PFSK-1 (cell line): ENCODE results near the gene TMEM131L.

Source experiments
- FOXP2 ChIP-seq: optimal IDR thresholded peaks from 2 replicates; pipeline ENCODE3; 2011; ENCODE audit warnings: borderline replicate concordance, control low read depth, inconsistent platforms; ENCODE audit not compliant: insufficient read depth; ENCODE audit errors: extremely low read length, extremely low read depth
- POLR2AphosphoS5 ChIP-seq: IDR thresholded peaks from 2 replicates; pipeline ENCODE4 v1.6.1; 2012; ENCODE audit warnings: low read depth, mild to moderate bottlenecking, control low read depth, low read length, moderate library complexity
- SIN3A ChIP-seq: IDR thresholded peaks from 2 replicates; pipeline ENCODE4 v1.6.1; 2012; ENCODE audit warnings: mild to moderate bottlenecking, low read length, moderate library complexity, borderline replicate concordance; ENCODE audit not compliant: insufficient read depth
- TAF1 ChIP-seq: IDR thresholded peaks from 2 replicates; pipeline ENCODE4 v1.6.1; 2012; ENCODE audit warnings: low read length, control low read depth, borderline replicate concordance; ENCODE audit not compliant: insufficient read depth
- TF ChIP-seq, protein P1 (sequence below), 2 experiments: IDR thresholded peaks; 2 replicates each; pipeline versions ENCODE4 v1.6.1 to v1.8.0; 2011 to 2012; ENCODE audit warnings: low read depth in 2 of 2, low read length in 2 of 2, control low read depth in 1 of 2, inconsistent platforms in 1 of 2, mild to moderate bottlenecking in 1 of 2, moderate library complexity in 1 of 2; ENCODE audit not compliant: insufficient read depth in 1 of 2

Gene TMEM131L

DNA sequence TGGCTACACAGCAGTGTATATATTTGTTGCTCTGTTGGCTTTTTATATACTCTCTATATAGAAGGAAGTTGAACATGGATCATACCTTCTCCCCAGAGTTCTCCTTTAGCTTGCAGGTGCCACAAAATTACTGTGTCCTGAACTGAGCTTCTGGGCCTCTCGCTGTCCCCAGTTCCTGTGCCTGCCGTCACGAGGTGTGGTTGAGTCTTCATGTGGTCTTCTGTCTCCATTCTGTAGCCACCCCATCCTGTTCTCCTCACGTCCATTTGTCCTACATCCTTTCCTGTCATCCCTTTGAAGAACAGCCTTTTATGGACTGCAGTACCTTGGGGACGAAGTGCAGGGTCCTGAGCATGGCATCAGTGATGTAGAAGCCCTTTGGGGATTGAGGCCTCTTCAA, 14.5 kb downstream of the TMEM131L start:
- TF ChIP-seq SIN3A (no peak), POLR2AphosphoS5 (no peak), FOXP2 (no peak), TAF1 (no peak)
- TF ChIP-seq, protein P1, sequence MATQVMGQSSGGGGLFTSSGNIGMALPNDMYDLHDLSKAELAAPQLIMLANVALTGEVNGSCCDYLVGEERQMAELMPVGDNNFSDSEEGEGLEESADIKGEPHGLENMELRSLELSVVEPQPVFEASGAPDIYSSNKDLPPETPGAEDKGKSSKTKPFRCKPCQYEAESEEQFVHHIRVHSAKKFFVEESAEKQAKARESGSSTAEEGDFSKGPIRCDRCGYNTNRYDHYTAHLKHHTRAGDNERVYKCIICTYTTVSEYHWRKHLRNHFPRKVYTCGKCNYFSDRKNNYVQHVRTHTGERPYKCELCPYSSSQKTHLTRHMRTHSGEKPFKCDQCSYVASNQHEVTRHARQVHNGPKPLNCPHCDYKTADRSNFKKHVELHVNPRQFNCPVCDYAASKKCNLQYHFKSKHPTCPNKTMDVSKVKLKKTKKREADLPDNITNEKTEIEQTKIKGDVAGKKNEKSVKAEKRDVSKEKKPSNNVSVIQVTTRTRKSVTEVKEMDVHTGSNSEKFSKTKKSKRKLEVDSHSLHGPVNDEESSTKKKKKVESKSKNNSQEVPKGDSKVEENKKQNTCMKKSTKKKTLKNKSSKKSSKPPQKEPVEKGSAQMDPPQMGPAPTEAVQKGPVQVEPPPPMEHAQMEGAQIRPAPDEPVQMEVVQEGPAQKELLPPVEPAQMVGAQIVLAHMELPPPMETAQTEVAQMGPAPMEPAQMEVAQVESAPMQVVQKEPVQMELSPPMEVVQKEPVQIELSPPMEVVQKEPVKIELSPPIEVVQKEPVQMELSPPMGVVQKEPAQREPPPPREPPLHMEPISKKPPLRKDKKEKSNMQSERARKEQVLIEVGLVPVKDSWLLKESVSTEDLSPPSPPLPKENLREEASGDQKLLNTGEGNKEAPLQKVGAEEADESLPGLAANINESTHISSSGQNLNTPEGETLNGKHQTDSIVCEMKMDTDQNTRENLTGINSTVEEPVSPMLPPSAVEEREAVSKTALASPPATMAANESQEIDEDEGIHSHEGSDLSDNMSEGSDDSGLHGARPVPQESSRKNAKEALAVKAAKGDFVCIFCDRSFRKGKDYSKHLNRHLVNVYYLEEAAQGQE (IDR thresholded peaks at IDR 0.05; ENCODE audit: insufficient read depth in 1 of 2, low read depth in 2 of 2, low read length in 2 of 2), result no peak

GRCh38 chr4:153481478-153481877, 15.3 kb downstream of the TMEM131L start:
- TF ChIP-seq SIN3A (no peak), POLR2AphosphoS5 (no peak), FOXP2 (no peak)

DNA sequence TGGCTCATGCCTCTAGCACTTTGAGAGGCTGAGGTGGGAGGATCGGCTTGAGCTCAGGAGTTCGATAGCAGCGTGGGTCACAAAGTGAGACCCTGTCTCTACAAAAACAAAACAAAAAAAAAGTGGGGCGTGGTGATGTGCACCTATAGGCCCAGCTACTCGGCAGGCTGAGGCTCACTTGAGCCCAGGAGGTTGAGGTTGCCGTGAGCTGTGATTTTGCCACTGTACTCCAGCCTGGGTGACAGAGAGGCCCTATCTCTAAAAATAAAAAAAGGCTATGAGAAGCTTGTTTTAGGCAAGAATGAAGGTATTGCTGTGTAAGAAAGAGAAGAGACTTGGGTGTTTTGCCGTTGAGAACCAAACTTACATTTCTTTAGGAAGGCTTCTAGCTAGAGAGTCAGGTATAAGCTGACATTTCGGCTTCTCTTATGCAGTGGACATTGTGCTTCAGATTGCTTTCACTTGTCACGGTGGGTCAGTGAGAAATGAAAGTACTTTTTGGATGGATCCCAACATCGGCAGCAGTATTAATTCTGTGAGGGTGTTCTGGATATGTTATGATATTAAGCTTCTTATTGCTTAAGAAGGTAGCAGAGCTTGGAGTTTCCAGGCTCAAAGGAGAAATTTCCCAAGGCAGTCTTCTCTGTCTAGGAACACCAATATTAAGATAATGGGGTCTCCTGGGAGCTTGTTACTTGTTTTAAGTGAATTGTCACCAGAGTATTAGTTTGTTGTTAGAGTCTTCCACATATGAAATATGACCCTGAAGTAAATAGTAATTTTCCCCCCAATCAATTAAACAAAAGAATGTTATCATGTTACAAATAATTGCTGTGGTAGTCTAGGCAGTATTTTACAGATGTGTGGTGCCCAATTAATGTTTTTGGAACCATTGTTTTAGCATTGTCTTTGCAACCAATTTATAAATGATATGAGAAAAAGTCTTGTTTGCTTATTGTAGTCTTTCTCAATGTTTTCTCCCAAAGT, 17.6 kb downstream of the TMEM131L start:
- no peak for TF ChIP-seq SIN3A
- TF ChIP-seq POLR2AphosphoS5, result no peak
- TF ChIP-seq, protein P1 (IDR thresholded peaks at IDR 0.05; ENCODE audit: insufficient read depth in 1 of 2, low read depth in 2 of 2, low read length in 2 of 2), result no peak
- TF ChIP-seq FOXP2, result no peak
- no peak for TF ChIP-seq TAF1

DNA sequence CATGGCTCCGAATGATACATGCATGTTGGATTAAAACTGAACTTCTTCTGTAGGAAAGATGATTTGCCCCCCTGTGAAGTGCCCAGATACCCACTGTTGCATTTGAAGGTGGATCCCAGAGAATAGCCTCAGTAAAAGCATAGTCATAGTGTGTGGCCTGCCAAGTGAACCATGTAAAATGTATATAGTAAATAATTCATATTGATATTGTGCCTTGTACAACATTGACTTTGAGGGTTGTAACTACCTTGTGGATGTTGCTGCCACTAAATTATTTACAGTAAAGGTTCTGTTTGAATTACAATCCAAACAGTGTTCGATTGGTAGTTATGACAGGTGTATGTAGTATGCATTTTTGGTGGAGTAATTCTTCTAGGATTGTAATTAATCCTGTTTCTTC, 19.2 kb downstream of the TMEM131L start:
- no peak for TF ChIP-seq POLR2AphosphoS5

DNA sequence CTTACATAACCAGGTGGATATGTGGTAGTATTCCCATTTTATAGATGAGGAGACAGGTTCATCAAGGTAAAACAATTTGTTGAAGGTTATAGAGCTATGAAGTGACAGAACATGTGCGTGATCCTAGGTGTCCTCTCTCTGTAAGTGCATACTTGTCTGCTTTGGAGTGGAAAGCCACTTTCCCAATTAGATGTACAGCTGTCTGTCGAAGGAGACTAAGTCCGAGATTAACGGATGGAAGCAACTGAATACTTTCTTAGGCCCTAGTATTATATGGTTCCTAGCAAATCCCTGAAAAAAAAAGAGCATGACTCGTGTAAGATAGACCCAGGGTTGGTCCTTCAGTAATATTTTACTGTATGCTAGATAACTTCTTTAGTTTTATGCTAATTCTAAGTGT, 19.7 kb downstream of the TMEM131L start:
- TF ChIP-seq TAF1 (no peak), POLR2AphosphoS5 (no peak), SIN3A (no peak)

DNA sequence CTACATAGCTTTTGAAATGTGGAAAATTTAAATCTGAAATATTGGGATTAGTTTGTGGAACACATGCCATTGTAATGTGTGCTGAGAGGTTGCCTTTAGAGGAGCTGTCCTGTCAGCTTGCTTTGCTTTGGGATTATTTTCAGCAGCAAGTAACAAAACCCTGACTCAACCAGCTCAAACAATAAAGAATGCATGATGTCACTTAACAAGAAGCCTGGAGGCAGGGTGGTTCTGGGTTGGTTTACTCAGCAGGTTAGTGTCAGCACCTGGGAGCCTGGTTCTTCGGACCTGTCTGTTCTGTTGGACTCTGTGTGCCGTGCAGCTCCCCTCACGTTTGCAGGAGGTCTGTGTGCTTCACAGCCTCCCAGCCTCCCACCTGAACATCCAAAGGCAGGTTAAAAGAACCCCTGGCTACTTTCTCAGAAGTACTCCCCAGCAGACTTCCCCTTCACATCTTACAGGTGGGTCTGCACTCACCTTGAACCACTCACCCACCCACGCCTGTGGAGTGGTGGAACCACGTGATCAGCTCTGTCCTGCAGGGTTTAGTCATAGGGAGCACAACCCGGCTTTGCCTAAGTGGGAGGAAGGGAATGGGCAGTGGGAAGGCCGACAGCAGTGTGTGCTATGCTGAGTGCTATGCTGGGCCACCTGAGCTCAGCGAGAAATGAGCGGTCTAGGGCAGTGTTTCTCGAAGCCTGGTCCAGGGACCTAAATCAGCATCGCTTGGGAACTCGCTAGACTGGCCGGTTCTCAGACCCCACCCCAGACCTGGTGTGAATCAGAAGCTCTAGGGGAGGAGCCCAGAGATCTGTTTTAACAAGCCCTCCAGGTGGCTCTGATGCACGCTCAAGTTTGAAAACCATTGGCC, 20.4 kb downstream of the TMEM131L start:
- TF ChIP-seq FOXP2, result no peak
- TF ChIP-seq POLR2AphosphoS5, result no peak
- no peak for TF ChIP-seq TAF1
- no peak for TF ChIP-seq SIN3A
- TF ChIP-seq, protein P1 (IDR thresholded peaks at IDR 0.05; ENCODE audit: insufficient read depth in 1 of 2, low read depth in 2 of 2, low read length in 2 of 2), result no peak
